ENCODE measurements around the gene TWF2.

DNA sequence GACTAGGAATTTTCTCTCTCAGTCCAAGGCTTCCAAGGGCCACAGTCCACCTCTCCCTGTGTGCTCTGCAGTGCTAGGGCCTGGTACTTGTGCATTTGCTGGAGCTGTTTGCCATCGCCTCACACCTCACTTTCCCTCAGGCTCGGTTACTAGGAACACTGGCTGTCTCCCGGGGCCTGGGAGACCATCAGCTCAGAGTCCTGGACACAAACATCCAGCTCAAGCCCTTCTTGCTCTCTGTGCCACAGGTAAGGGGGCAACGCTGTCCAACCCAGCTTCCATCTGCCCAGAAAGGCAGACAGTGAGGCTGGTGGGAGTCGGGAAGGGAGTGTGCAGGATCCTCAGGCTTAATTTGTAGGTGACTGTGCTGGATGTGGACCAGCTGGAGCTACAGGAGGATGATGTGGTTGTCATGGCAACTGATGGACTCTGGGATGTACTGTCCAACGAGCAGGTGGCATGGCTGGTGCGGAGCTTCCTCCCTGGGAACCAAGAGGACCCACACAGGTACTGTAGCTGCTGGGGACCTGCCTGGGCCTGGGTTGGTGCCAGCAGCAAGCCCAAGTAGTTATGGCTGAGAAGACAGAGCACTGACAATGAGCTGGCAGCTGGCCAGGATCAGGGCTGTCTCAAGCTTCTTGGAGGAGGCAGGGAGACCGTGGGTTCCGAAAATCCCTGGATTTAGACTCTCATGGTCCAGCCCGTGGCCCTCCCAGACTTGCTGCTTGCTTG lies 10.0 kb upstream of the TWF2 start:
- TF ChIP-seq, protein P1, sequence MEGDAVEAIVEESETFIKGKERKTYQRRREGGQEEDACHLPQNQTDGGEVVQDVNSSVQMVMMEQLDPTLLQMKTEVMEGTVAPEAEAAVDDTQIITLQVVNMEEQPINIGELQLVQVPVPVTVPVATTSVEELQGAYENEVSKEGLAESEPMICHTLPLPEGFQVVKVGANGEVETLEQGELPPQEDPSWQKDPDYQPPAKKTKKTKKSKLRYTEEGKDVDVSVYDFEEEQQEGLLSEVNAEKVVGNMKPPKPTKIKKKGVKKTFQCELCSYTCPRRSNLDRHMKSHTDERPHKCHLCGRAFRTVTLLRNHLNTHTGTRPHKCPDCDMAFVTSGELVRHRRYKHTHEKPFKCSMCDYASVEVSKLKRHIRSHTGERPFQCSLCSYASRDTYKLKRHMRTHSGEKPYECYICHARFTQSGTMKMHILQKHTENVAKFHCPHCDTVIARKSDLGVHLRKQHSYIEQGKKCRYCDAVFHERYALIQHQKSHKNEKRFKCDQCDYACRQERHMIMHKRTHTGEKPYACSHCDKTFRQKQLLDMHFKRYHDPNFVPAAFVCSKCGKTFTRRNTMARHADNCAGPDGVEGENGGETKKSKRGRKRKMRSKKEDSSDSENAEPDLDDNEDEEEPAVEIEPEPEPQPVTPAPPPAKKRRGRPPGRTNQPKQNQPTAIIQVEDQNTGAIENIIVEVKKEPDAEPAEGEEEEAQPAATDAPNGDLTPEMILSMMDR (IDR thresholded peaks at IDR 0.05; ENCODE audit: insufficient read depth, low read length, poor library complexity, severe bottlenecking), result no peak
- TF ChIP-seq EZH2phosphoT487 (conservative IDR thresholded peaks at IDR 0.05; ENCODE audit: low read length), result no peak
